VCaP (cell line): ENCODE data around the gene ROCK2.

Source experiments
- H3K27ac ChIP-seq: fragments of 450-650 bp; 2 replicates; pipeline ENCODE4 v1.5.1; 2017
- TF ChIP-seq, protein P1 (sequence below): fragments of 450-650 bp; conservative IDR thresholded peaks from 2 replicates; pipeline ENCODE4 v1.5.1; 2017; ENCODE audit warnings: mild to moderate bottlenecking, moderate library complexity

The ROCK2 gene

DNA sequence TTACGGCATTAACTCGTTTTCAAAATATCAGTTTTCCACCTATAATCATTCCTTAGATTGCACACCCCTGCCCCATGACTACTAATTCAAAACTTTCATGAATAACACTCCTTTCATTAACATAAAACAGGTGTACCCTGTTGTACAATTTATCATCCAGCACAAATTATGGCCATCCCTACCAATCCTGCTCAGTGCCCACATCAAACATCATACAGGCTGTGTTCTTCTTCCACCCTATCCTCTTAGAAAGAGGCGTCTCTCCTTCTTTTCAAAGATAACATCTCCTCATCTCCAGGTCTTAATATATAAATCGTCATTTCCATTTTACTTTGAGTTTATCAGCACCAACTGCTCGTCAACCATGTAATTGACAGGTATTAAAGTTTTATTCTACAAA lies 121.6 kb downstream of the ROCK2 start:
- no peak overlapping the region for H3K27ac ChIP-seq
- TF ChIP-seq, protein P1, sequence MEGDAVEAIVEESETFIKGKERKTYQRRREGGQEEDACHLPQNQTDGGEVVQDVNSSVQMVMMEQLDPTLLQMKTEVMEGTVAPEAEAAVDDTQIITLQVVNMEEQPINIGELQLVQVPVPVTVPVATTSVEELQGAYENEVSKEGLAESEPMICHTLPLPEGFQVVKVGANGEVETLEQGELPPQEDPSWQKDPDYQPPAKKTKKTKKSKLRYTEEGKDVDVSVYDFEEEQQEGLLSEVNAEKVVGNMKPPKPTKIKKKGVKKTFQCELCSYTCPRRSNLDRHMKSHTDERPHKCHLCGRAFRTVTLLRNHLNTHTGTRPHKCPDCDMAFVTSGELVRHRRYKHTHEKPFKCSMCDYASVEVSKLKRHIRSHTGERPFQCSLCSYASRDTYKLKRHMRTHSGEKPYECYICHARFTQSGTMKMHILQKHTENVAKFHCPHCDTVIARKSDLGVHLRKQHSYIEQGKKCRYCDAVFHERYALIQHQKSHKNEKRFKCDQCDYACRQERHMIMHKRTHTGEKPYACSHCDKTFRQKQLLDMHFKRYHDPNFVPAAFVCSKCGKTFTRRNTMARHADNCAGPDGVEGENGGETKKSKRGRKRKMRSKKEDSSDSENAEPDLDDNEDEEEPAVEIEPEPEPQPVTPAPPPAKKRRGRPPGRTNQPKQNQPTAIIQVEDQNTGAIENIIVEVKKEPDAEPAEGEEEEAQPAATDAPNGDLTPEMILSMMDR, result no peak

DNA sequence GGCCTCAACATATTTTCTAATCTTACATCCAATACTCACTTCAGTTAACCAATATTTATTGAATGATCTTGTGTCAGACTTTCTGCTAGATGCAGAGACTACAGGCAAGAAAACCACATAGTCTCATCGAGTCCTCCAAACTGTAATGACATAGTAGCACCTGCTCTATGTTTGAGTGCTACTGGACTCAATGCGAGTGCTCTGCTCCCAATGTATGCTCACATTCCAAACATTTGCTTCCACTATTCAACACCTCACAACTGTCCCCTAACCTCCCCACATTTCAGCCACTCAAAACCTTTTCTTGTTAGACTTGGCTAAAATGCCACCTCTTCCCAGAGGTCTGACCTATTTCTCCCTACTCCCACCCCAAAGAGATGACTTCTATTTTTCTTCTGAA lies 124.0 kb downstream of the ROCK2 start:
- H3K27ac ChIP-seq, result no peak overlapping the region
- TF ChIP-seq, protein P1, result no peak

DNA sequence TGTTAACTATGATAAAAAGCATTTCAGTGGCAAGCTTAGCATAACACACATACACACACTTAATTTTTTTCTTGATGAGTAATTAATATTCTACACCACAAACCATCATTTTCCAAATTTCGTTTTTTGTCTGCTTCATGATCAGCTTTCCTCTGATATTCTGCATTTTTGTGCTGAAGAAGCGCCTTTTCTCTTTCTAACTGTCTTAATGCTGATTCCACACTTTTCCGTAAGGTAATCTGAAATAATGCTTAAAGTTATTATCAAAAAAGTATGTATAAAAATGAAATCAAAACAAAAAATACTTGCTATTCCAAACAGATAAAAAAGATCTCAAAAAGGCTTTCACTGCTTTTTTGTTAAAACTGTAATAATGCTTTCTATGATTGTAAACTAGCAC lies 129.0 kb downstream of the ROCK2 start:
- H3K27ac ChIP-seq, result no peak overlapping the region
- TF ChIP-seq, protein P1, result no peak

DNA sequence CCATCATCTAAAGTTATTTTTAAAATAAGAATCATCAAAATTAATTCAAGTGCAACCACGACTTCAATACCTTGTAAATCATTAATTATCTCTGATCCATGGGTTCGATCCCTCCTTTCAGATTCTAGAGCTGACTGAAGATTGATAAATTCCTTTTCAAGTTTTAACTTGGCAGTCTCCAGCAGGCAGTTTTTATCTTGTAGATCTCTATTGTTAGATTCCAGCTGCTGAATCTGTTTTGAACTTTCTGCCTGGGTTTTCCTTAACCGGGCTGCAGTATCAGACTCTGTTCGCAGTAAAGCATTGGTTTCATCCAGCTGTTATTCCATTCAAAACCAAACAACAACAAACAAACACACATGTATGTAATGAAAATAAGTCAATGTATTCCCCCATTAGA lies 129.7 kb downstream of the ROCK2 start:
- TF ChIP-seq, protein P1, result no peak

DNA sequence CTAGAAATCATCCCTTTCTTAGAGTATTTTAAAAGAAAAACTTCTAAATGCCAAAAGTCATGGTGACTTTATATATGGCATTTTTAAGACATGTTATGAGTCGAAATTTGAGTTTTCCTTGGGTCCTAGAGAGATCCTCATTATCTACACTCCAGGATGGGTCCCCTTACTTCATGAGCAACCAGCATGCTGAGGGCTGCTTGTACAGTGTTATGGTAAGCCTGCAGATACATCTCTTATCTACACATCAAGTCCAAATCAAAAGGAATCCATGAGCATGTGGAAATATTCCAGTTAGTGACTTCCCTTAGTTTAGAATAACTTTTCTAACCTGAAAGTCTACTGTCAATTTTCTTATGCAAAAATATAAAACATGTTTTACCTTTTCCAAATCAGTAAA lies 130.5 kb downstream of the ROCK2 start:
- H3K27ac ChIP-seq, result no peak overlapping the region
- TF ChIP-seq, protein P1, result no peak

More for the DNA sequence above, 129.7 kb downstream of the ROCK2 start:
- no peak overlapping the region for H3K27ac ChIP-seq

DNA sequence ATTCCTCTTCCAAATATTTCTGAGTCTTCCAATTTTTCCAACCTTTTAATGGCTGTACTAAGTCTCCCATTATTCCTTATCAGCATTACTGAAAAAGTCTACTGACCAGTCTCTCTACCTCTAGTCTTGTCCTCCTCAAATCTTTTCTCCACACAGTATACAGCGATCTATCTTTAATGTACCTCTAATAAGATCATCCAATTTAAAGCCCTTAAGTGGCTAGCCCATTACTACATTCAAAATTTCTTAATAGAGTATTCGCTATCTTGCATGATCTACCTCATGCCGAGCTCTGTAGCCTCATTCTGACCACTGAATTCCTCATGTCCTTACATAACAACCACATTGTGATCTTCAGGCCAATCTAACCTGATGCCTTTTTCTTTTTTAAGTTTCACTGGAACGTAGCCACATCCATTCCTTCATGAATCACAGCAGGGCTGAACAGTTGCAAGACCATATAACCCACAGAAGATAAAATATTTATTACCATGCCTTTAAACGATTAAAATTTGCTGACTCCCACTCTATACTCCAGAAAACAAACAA lies 131.3 kb downstream of the ROCK2 start:
- no peak overlapping the region for H3K27ac ChIP-seq
- TF ChIP-seq, protein P1, result no peak

DNA sequence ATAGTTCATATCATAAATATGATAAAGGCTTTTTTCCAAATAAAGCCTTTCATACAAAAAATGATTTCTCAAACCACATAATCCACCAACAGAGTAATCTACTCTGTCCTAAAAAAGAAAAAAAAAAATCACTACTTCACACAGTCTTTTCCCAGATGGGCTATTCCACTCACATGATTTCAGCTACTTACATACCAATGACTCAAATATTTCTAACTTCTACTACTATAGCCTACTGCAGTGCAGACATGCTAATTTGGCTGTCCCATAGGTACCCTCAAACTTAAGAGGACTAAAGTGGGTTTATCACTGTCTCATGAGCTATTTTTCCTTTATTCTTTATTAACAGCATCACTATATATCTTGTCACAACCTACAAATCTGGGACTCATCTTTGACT lies 131.8 kb downstream of the ROCK2 start:
- TF ChIP-seq, protein P1, result no peak
- H3K27ac ChIP-seq, result no peak overlapping the region
